ENCODE results near the gene EEF1B2. TPM values are rescaled to one million over a fixed set of nuclear protein-coding genes. Genes with fewer than 3 reads are reported as not detected.

EEF1B2 gene
- total and polyA plus RNA-seq, 2 of the 8 experiments (the other 6 are each of a cell fraction or from before 2014, with no cell fraction given) = 504 to 679 TPM

GRCh38 chr2:206163251-206163880 lies 3.7 kb downstream of the EEF1B2 start (continued):
- TF ChIP-seq CHD7 (IDR thresholded peaks at IDR 0.05; ENCODE audit: insufficient replicate concordance, low read length) (no peak), POLR2A (IDR thresholded peaks at IDR 0.05; ENCODE audit: control extremely low read depth in 1 of 2, low read depth in 2 of 2, low read length in 2 of 2) (peak; percentile 61 to 83), TBP (IDR thresholded peaks at IDR 0.05; ENCODE audit: low read depth, low read length) (no peak)

Data from H1 (cell line).